Stimulated activated CD8-positive, alpha-beta memory T cell treated with anti-CD3 and anti-CD28 coated beads, Interleukin-7, amount 100 ng/mL, for 1 hour (primary cell): Measurements from ENCODE around the gene STT3B.

ENCODE experiments used
- DNase-seq, 2 donors: peaks; one replicate each; pipeline ENCODE4 v3.0.0-alpha.2; 2020; ENCODE audit warnings: low read depth in 2 of 2

Gene STT3B

GRCh38 chr3:31648286-31648968 lies 115.7 kb downstream of the STT3B start:
- no peak for DNase-seq

- no peak for DNase-seq
Measured at GRCh38 chr3:31652296-31652695, 119.6 kb downstream of the STT3B start.

- no peak for DNase-seq
Measured at GRCh38 chr3:31653464-31653863, 120.7 kb downstream of the STT3B start.

- no peak for DNase-seq
Measured at GRCh38 chr3:31654998-31655397, 122.3 kb downstream of the STT3B start.

- DNase-seq = no peak
Measured at GRCh38 chr3:31659246-31659645, 126.5 kb downstream of the STT3B start.

GRCh38 chr3:31661286-31661685 lies 128.6 kb downstream of the STT3B start:
- no peak for DNase-seq

GRCh38 chr3:31661993-31662670 lies 129.4 kb downstream of the STT3B start:
- no peak for DNase-seq

- no peak for DNase-seq
Measured at GRCh38 chr3:31664031-31664430, 131.3 kb downstream of the STT3B start.

- no peak for DNase-seq
Measured at GRCh38 chr3:31667582-31667981, 134.9 kb downstream of the STT3B start.

- no peak for DNase-seq
Measured at GRCh38 chr3:31668242-31668641, 135.5 kb downstream of the STT3B start.

- DNase-seq = no peak
Measured at GRCh38 chr3:31670136-31670535, 137.4 kb downstream of the STT3B start.

GRCh38 chr3:31670722-31671121 lies 138.0 kb downstream of the STT3B start:
- no peak for DNase-seq

GRCh38 chr3:31671451-31671850 lies 138.7 kb downstream of the STT3B start:
- no peak for DNase-seq

- no peak for DNase-seq
Measured at GRCh38 chr3:31671976-31672375, 139.3 kb downstream of the STT3B start.

GRCh38 chr3:31673950-31674349 lies 141.2 kb downstream of the STT3B start:
- no peak for DNase-seq

GRCh38 chr3:31676556-31676955 lies 143.8 kb downstream of the STT3B start:
- DNase-seq = no peak

- no peak for DNase-seq
Measured at GRCh38 chr3:31680072-31680870, 147.5 kb downstream of the STT3B start.
